GM21360 (cell line): ENCODE results near the gene ADCY9.
"Not testable (repeated sequence)": the region's sequence is repeated elsewhere in the genome, so short reads cannot be mapped to it uniquely, and the experiment has no call there.

Experiments
- ATAC-seq: cut with Tn5 transposase; IDR thresholded peaks from one replicate; pipeline ENCODE4 v1.9.1; 2021; ENCODE audit warnings: mild to moderate bottlenecking, moderate library complexity; ENCODE audit not compliant: unreplicated experiment

The ADCY9 gene

GRCh38 chr16:3937066-3937875 lies 179.0 kb downstream of the ADCY9 start:
- ATAC-seq = no peak

- ATAC-seq = no peak
These were observed 180.3 kb downstream of the ADCY9 start for GRCh38 chr16:3935921-3936320.

GRCh38 chr16:3934491-3935181 lies 181.6 kb downstream of the ADCY9 start:
- no peak for ATAC-seq

GRCh38 chr16:3927147-3927546 lies 189.1 kb downstream of the ADCY9 start:
- ATAC-seq = not testable (repeated sequence)

GRCh38 chr16:3924763-3925162 lies 191.5 kb downstream of the ADCY9 start:
- no peak for ATAC-seq

GRCh38 chr16:3922241-3922640 lies 194.0 kb downstream of the ADCY9 start:
- ATAC-seq = no peak

- no peak for ATAC-seq
These were observed 196.0 kb downstream of the ADCY9 start for GRCh38 chr16:3920206-3920605.

- no peak for ATAC-seq
These were observed 196.8 kb downstream of the ADCY9 start for GRCh38 chr16:3919413-3919812.

- ATAC-seq = no peak
These were observed 200.6 kb downstream of the ADCY9 start for GRCh38 chr16:3915426-3916260.

- ATAC-seq = no peak
These were observed 203.3 kb downstream of the ADCY9 start for GRCh38 chr16:3912897-3913296.
